ENCODE measurements around the gene MPO.

GRCh38 chr17:58282442-58282841 lies 1.7 kb upstream of the MPO start:
- no peak for TF ChIP-seq CEBPB (IDR thresholded peaks at IDR 0.05; ENCODE audit: low read depth, low read length)
- TF ChIP-seq TCF12 (IDR thresholded peaks at IDR 0.05; ENCODE audit: low read depth, low read length) = no peak
- no peak for TF ChIP-seq CTCF (IDR thresholded peaks at IDR 0.05; ENCODE audit: control extremely low read depth in 1 of 3, insufficient read depth in 1 of 3, low read depth in 1 of 3, low read length in 3 of 3)
